HL-60/S4 (cell line): Measurements from ENCODE around the gene TACR3.
"Not testable (repeated sequence)": the region's sequence is repeated elsewhere in the genome, so short reads cannot be mapped to it uniquely, and the experiment has no call there.

Experiments
- in situ Hi-C: fragments of 300-500 bp; cut with MboI; formaldehyde crosslinking; loops from 2 replicates; pipeline ENCODE4 v1.14.3; 2022; ENCODE audit warnings: low sequenced_read_pairs

TACR3 gene

GRCh38 chr4:103719830-103720207, at the start of gene TACR3:
Gene TACR3 (minus strand): TSS chr4:103719985. CDS start chr4:103719675, 310 bp downstream.
- in situ Hi-C loops = no loop called here

GRCh38 chr4:103757631-103758030, 37.8 kb upstream of the TACR3 start:
- in situ Hi-C loops = no loop called here

- in situ Hi-C loops = no loop called here
These were observed 37.0 kb upstream of the TACR3 start for GRCh38 chr4:103756741-103757140.

GRCh38 chr4:103754844-103755243, 35.1 kb upstream of the TACR3 start:
- in situ Hi-C loops = no loop called here

- in situ Hi-C loops = no loop called here
These were observed 34.3 kb upstream of the TACR3 start for GRCh38 chr4:103753868-103754653.

GRCh38 chr4:103723150-103723549, 3.4 kb upstream of the TACR3 start:
- in situ Hi-C loops = not testable (repeated sequence)

GRCh38 chr4:103721251-103721650, 1.5 kb upstream of the TACR3 start:
- in situ Hi-C loops = no loop called here

GRCh38 chr4:103720661-103721060, 876 bp upstream of the TACR3 start:
- in situ Hi-C loops = no loop called here

- in situ Hi-C loops = no loop called here
These were observed 518 bp downstream of the TACR3 start for GRCh38 chr4:103719105-103719829.

- in situ Hi-C loops = no loop called here
These were observed 27.2 kb downstream of the TACR3 start for GRCh38 chr4:103692615-103693014.

- in situ Hi-C loops = no loop called here
These were observed 45.8 kb downstream of the TACR3 start for GRCh38 chr4:103673983-103674382.

- in situ Hi-C loops = not testable (repeated sequence)
These were observed 53.0 kb downstream of the TACR3 start for GRCh38 chr4:103666764-103667163.

GRCh38 chr4:103664436-103665075, 55.2 kb downstream of the TACR3 start:
- in situ Hi-C loops = no loop called here

- in situ Hi-C loops = no loop called here
These were observed 71.2 kb downstream of the TACR3 start for GRCh38 chr4:103648541-103648940.

GRCh38 chr4:103645991-103646390, 73.8 kb downstream of the TACR3 start:
- in situ Hi-C loops = no loop called here

- in situ Hi-C loops = no loop called here
These were observed 85.5 kb downstream of the TACR3 start for GRCh38 chr4:103634236-103634635.

GRCh38 chr4:103626296-103626695, 93.5 kb downstream of the TACR3 start:
- in situ Hi-C loops = no loop called here

GRCh38 chr4:103591841-103592240, 127.9 kb downstream of the TACR3 start:
- in situ Hi-C loops = no loop called here

- in situ Hi-C loops = no loop called here
These were observed 152.2 kb downstream of the TACR3 start for GRCh38 chr4:103567591-103567990.

- in situ Hi-C loops = not testable (repeated sequence)
These were observed 160.6 kb downstream of the TACR3 start for GRCh38 chr4:103559178-103559577.
